Measurements from ENCODE around the gene ENOX2. TPM values are rescaled to one million over a fixed set of nuclear protein-coding genes. Genes with fewer than 3 reads are reported as not detected.

The ENOX2 gene
- total and polyA plus RNA-seq, 2 donors (not counting 1 experiment from before 2014, with no cell fraction given): 5.1 to 18.8 TPM

DNA sequence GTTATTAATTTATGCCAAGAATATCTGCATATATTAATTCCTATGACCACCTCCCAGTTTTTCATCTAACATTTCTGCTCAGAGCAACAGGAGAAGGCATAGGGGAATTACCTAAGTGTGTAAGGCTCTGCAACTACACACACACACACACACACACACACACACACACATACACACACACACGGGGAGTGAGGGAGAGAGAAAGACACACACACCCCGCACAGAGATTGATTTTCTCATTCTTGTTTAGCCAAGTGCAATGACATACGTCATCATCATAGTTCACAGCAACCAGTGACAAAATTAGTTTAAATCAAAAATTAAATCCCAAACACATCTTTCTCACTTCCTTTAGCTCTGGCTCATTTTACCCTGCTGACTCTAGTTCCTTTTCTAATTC is 298.1 kb downstream of the ENOX2 start:
- Histone ChIP-seq H3K4me2 (replicated peaks; ENCODE audit: low read depth, low read length, poor library complexity, severe bottlenecking) (no peak overlapping the region), H3K36me3 (replicated peaks in 1 of 2; ENCODE audit: control extremely low read depth in 1 of 2, control insufficient read depth in 1 of 2, extremely low read depth in 1 of 2, insufficient read depth in 2 of 2, low read length in 1 of 2) (no peaks in the 10 kb centered on the region), H2AFZ (ENCODE audit: insufficient read depth, low read depth, low read length, poor library complexity, severe bottlenecking) (no peak overlapping the region), H3K4me1 (ENCODE audit: control insufficient read depth in 2 of 2, insufficient read depth in 2 of 2, low read length in 2 of 2) (no peaks in the 10 kb centered on the region), H3K9me3 (ENCODE audit: control extremely low read depth in 1 of 3, control insufficient read depth in 2 of 3, insufficient read depth in 1 of 3, low read length in 2 of 3) (no peaks in the 10 kb centered on the region), H4K20me1 (ENCODE audit: control insufficient read depth, insufficient read depth, low read length, poor library complexity, severe bottlenecking) (no peaks in the 10 kb centered on the region), H3K9ac (ENCODE audit: low read length) (no peak overlapping the region), H3K27ac (ENCODE audit: low read length in 2 of 2) (no peak overlapping the region), H3K79me2 (ENCODE audit: control insufficient read depth, insufficient read depth, low read length) (no peaks in the 10 kb centered on the region), H3K27me3 (replicated peaks in 1 of 4; ENCODE audit: control extremely low read depth in 1 of 4, control insufficient read depth in 3 of 4, insufficient read depth in 4 of 4, low read length in 3 of 4) (no peaks in the 10 kb centered on the region), H3K4me3 (ENCODE audit: control extremely low read depth in 1 of 5, extremely low read depth in 1 of 5, insufficient read depth in 1 of 5, low read depth in 2 of 5, low read length in 4 of 5) (no peak overlapping the region)
- no peak for TF ChIP-seq CTCF (IDR thresholded peaks at IDR 0.05)
- TF ChIP-seq EZH2 (IDR thresholded peaks at IDR 0.05; ENCODE audit: borderline replicate concordance, insufficient read depth, low read depth, low read length, poor library complexity, severe bottlenecking): no peak
- H3K27ac Mint-ChIP-seq: no peak overlapping the region
- DNase-seq (no peak), ATAC-seq (ENCODE audit: low read depth) (no peak)
- no peak overlapping the region for H3K4me3 Mint-ChIP-seq
- WGBS (ENCODE audit: insufficient coverage): no CpG with 5 or more reads among the region's 3 CpGs
- no peaks in the 10 kb centered on the region for H3K9me3 Mint-ChIP-seq (ENCODE audit: insufficient read depth)
- CTCF ChIA-PET: no interaction called here
- POLR2A ChIA-PET: no interaction called here
- no peaks in the 10 kb centered on the region for H3K27me3 Mint-ChIP-seq
- no peaks in the 10 kb centered on the region for H3K4me1 Mint-ChIP-seq
- intact Hi-C loops (cut with micrococcal nuclease): no loop called here

DNA sequence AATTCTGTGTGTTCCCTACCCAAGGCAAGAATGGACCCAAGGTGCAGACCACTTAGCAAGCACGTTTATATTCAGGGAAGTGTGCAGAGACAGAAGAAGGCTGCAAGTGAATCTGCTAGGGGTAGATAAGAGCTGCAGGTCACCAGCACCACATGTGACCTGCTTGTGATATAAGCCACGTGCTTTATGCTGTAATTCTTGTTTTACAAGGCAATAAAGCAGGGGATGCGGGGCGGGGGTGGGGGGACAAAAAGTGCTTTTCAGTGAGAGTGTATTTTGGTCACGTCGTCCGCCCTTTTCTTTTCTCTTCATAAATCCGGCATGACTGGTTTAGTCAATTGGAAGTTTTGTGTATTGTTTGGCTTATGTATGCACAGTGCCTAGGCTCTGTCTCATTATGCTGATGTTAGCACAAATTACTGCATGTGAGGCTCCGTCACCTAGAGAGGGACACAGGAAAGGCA is 308.5 kb downstream of the ENOX2 start:
- intact Hi-C loops (cut with micrococcal nuclease): no loop called here
- ATAC-seq (ENCODE audit: low read depth) (no peak), DNase-seq (no peak)
- Histone ChIP-seq H3K9me3 (ENCODE audit: control extremely low read depth in 1 of 3, control insufficient read depth in 2 of 3, insufficient read depth in 1 of 3, low read length in 2 of 3) (no peaks in the 10 kb centered on the region), H3K27me3 (replicated peaks in 1 of 4; ENCODE audit: control extremely low read depth in 1 of 4, control insufficient read depth in 3 of 4, insufficient read depth in 4 of 4, low read length in 3 of 4) (no peaks in the 10 kb centered on the region), H3K79me2 (ENCODE audit: control insufficient read depth, insufficient read depth, low read length) (no peaks in the 10 kb centered on the region), H3K4me2 (replicated peaks; ENCODE audit: low read depth, low read length, poor library complexity, severe bottlenecking) (no peak overlapping the region), H3K36me3 (replicated peaks in 1 of 2; ENCODE audit: control extremely low read depth in 1 of 2, control insufficient read depth in 1 of 2, extremely low read depth in 1 of 2, insufficient read depth in 2 of 2, low read length in 1 of 2) (no peaks in the 10 kb centered on the region), H3K9ac (ENCODE audit: low read length) (no peak overlapping the region), H3K27ac (ENCODE audit: low read length in 2 of 2) (no peak overlapping the region), H3K4me1 (ENCODE audit: control insufficient read depth in 2 of 2, insufficient read depth in 2 of 2, low read length in 2 of 2) (no peaks in the 10 kb centered on the region), H4K20me1 (ENCODE audit: control insufficient read depth, insufficient read depth, low read length, poor library complexity, severe bottlenecking) (no peaks in the 10 kb centered on the region), H3K4me3 (ENCODE audit: control extremely low read depth in 1 of 5, extremely low read depth in 1 of 5, insufficient read depth in 1 of 5, low read depth in 2 of 5, low read length in 4 of 5) (no peak overlapping the region), H2AFZ (ENCODE audit: insufficient read depth, low read depth, low read length, poor library complexity, severe bottlenecking) (no peak overlapping the region)
- no peaks in the 10 kb centered on the region for H3K4me1 Mint-ChIP-seq
- no peak overlapping the region for H3K27ac Mint-ChIP-seq
- TF ChIP-seq EZH2 (IDR thresholded peaks at IDR 0.05; ENCODE audit: borderline replicate concordance, insufficient read depth, low read depth, low read length, poor library complexity, severe bottlenecking): no peak
- TF ChIP-seq CTCF (IDR thresholded peaks at IDR 0.05): no peak
- WGBS (ENCODE audit: insufficient coverage): 0% methylated on average over 1 of the region's 9 CpGs
- CTCF ChIA-PET: no interaction called here
- H3K4me3 Mint-ChIP-seq: no peak overlapping the region
- no peaks in the 10 kb centered on the region for H3K9me3 Mint-ChIP-seq (ENCODE audit: insufficient read depth)
- peaks cover 10% of the 10 kb centered on the region for H3K27me3 Mint-ChIP-seq
- POLR2A ChIA-PET: no interaction called here
